Uterus (tissue), 2 donors: Measurements from ENCODE around the gene CALHM2.

ENCODE experiments used
- POLR2A ChIP-seq, 2 donors: fragments of 450-650 bp; IDR thresholded peaks; one replicate each; pipeline ENCODE4 v1.6.1; 2016; ENCODE audit warnings: antibody characterized with exemption in 2 of 2, mild to moderate bottlenecking in 1 of 2, moderate library complexity in 1 of 2
- TF ChIP-seq, protein P1 (sequence below), 4 experiments: fragments of 200-600 bp in 2 of 4; fragments of 450-650 bp in 2 of 4; sonication (generic) in 2 of 4; IDR thresholded peaks; one replicate each; pipeline ENCODE4 v1.5.1; 2016 to 2019; ENCODE audit warnings: antibody characterized with exemption in 4 of 4, mild to moderate bottlenecking in 2 of 4, moderate library complexity in 1 of 4

DNA sequence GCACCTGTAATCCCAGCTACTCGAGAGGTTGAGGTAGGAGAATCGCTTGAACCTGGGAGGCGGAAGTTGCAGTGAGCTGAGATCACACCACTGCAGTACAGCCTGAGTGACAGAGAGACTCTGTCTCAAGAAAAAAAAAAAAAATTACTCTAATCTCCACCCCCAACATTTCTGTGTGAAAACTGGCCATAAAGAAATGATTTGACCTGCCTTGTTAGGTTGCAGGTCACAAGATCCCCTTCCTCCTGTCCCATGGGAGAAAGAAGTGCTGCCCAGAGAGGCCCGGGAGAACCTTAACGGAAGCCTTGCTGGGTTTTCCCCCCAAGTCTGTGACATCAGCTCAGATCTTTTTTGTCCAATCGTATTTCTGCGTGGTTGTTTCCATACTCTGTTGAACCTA lies 15.2 kb upstream of the CALHM2 start:
- TF ChIP-seq POLR2A (IDR thresholded peaks at IDR 0.05), result no peak
- TF ChIP-seq, protein P1, sequence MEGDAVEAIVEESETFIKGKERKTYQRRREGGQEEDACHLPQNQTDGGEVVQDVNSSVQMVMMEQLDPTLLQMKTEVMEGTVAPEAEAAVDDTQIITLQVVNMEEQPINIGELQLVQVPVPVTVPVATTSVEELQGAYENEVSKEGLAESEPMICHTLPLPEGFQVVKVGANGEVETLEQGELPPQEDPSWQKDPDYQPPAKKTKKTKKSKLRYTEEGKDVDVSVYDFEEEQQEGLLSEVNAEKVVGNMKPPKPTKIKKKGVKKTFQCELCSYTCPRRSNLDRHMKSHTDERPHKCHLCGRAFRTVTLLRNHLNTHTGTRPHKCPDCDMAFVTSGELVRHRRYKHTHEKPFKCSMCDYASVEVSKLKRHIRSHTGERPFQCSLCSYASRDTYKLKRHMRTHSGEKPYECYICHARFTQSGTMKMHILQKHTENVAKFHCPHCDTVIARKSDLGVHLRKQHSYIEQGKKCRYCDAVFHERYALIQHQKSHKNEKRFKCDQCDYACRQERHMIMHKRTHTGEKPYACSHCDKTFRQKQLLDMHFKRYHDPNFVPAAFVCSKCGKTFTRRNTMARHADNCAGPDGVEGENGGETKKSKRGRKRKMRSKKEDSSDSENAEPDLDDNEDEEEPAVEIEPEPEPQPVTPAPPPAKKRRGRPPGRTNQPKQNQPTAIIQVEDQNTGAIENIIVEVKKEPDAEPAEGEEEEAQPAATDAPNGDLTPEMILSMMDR (IDR thresholded peaks at IDR 0.05), result no peak
